MCF 10A (cell line): ENCODE data around the gene PRKAR1B. TPM values are rescaled to one million over a fixed set of nuclear protein-coding genes. Genes with fewer than 3 reads are reported as not detected.

Experiments used
- BruUV-seq: library from RNA; stranded (reverse); fragments of 400-500 nt; replicated peaks from 2 replicates; lab custom pipeline; 2021; lab: Mats Ljungman, UMichigan
- CTCF ChIA-PET: fragments of 300-600 bp; sonication (Branson Sonifier 250); formaldehyde crosslinking; extraction: SDS; loops from one replicate; lab custom pipeline; 2021; ENCODE audit warnings: antibody characterized with exemption, inconsistent platforms; lab: Yijun Ruan, JAX
- POLR2A ChIA-PET: fragments of 300-600, 350-650 bp; sonication (Branson Sonifier 250); formaldehyde crosslinking; extraction: SDS; loops from one replicate; lab custom pipeline; 2020; ENCODE audit warnings: antibody characterized with exemption, inconsistent platforms; lab: Yijun Ruan, JAX
- DNase-seq: peaks from one replicate; pipeline ENCODE4 v3.0.0-alpha.2; 2018; ENCODE audit not compliant: unreplicated experiment
- H3K27ac Mint-ChIP-seq: one replicate; pipeline ENCODE4 v1.8.0; 2022; ENCODE audit warnings: mild to moderate bottlenecking, low read depth, mixed read lengths; ENCODE audit not compliant: unreplicated experiment
- H3K27me3 Mint-ChIP-seq: one replicate; pipeline ENCODE4 v1.8.0; 2022; ENCODE audit warnings: mixed read lengths; ENCODE audit not compliant: insufficient read depth, unreplicated experiment
- H3K36me3 Mint-ChIP-seq: one replicate; pipeline ENCODE4 v1.8.0; 2022; ENCODE audit warnings: mild to moderate bottlenecking, moderate library complexity, mixed read lengths; ENCODE audit not compliant: insufficient read depth, unreplicated experiment
- H3K4me1 Mint-ChIP-seq: one replicate; pipeline ENCODE4 v1.8.0; 2022; ENCODE audit warnings: mixed read lengths; ENCODE audit not compliant: insufficient read depth, unreplicated experiment
- H3K4me3 Mint-ChIP-seq: one replicate; pipeline ENCODE4 v1.8.0; 2022; ENCODE audit warnings: mild to moderate bottlenecking, moderate library complexity, mixed read lengths; ENCODE audit not compliant: unreplicated experiment
- H3K9me3 Mint-ChIP-seq: one replicate; pipeline ENCODE4 v1.8.0; 2022; ENCODE audit warnings: mixed read lengths; ENCODE audit not compliant: unreplicated experiment
- intact Hi-C: fragments of 100-400 bp; cut with micrococcal nuclease; formaldehyde crosslinking; loops from 2 replicates; pipeline ENCODE4 v1.14.1; 2022
- total RNA-seq: library from RNA; stranded (reverse); gene quantifications from 2 replicates; pipeline ENCODE4 v1.2.3, GENCODE V29; 2022
- TF ChIP-seq, protein P1 (sequence below): fragments of 200-600 bp; IDR thresholded peaks from one replicate; pipeline ENCODE4 v1.8.0; 2022; ENCODE audit warnings: antibody characterized with exemption, mild to moderate bottlenecking; ENCODE audit not compliant: unreplicated experiment

Gene PRKAR1B
- total RNA-seq, 1 experiment from 2014 or later = 31.5 TPM

- H3K9me3 Mint-ChIP-seq = no peaks in the 10 kb centered on the region
Observed at GRCh38 chr7:511476-512145, 215.5 kb downstream of the PRKAR1B start.

DNA sequence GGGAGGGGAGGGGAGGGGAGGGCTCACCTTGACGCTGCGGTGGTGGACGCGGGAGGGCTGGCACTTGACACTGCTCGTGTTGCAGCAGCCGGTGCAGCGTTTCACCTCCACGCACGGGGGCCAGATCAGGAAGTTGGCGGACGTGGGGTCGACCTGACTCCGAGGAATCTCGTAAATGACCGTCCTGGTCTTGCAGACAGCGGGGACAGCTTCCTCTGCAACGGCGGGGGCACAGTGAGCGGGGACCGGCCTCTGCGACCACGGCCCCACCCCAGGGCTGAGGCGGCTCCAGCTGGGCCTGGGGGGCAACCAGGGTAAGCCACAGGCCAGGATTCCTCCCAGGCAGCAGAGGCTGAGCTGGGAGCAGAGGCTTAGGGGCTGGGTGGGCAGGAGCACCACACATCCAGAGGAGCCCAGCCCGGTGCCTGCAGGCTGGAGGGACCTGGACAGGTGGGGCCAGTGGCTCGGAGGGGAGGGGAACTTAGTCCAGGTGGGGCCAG, 216.2 kb downstream of the PRKAR1B start:
- no peak overlapping the region for H3K27ac Mint-ChIP-seq
- ChIA-PET POLR2A (no interaction called here), CTCF (no interaction called here)
- H3K36me3 Mint-ChIP-seq = peaks cover 37% of the 10 kb centered on the region
- no peaks in the 10 kb centered on the region for H3K27me3 Mint-ChIP-seq
- no TSS peak for BruUV-seq
- no peak for DNase-seq
- H3K9me3 Mint-ChIP-seq = no peaks in the 10 kb centered on the region
- TF ChIP-seq, protein P1, sequence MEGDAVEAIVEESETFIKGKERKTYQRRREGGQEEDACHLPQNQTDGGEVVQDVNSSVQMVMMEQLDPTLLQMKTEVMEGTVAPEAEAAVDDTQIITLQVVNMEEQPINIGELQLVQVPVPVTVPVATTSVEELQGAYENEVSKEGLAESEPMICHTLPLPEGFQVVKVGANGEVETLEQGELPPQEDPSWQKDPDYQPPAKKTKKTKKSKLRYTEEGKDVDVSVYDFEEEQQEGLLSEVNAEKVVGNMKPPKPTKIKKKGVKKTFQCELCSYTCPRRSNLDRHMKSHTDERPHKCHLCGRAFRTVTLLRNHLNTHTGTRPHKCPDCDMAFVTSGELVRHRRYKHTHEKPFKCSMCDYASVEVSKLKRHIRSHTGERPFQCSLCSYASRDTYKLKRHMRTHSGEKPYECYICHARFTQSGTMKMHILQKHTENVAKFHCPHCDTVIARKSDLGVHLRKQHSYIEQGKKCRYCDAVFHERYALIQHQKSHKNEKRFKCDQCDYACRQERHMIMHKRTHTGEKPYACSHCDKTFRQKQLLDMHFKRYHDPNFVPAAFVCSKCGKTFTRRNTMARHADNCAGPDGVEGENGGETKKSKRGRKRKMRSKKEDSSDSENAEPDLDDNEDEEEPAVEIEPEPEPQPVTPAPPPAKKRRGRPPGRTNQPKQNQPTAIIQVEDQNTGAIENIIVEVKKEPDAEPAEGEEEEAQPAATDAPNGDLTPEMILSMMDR = no peak
- intact Hi-C loops = no loop called here
- no peak overlapping the region for H3K4me3 Mint-ChIP-seq
- H3K4me1 Mint-ChIP-seq = peaks cover 4% of the 10 kb centered on the region

More at GRCh38 chr7:511476-512145, 215.5 kb downstream of the PRKAR1B start:
- Mint-ChIP-seq H3K36me3 (peaks cover 34% of the 10 kb centered on the region), H3K27ac (no peak overlapping the region), H3K4me3 (no peak overlapping the region), H3K27me3 (no peaks in the 10 kb centered on the region), H3K4me1 (peaks cover 4% of the 10 kb centered on the region)
- CTCF ChIA-PET = no interaction called here
- TF ChIP-seq, protein P1 = no peak
- DNase-seq = no peak
- no TSS peak for BruUV-seq
- POLR2A ChIA-PET = no interaction called here
- intact Hi-C loops = no loop called here

- no peaks in the 10 kb centered on the region for H3K27me3 Mint-ChIP-seq
- no peak overlapping the region for H3K27ac Mint-ChIP-seq
- H3K4me3 Mint-ChIP-seq = no peak overlapping the region
- BruUV-seq = no TSS peak
- peaks cover 41% of the 10 kb centered on the region for H3K36me3 Mint-ChIP-seq
- intact Hi-C loops = no loop called here
- no peak for DNase-seq
- H3K4me1 Mint-ChIP-seq = peaks cover 4% of the 10 kb centered on the region
- H3K9me3 Mint-ChIP-seq = no peaks in the 10 kb centered on the region
- POLR2A ChIA-PET = no interaction called here
- TF ChIP-seq, protein P1 = no peak
- CTCF ChIA-PET = no interaction called here
Observed at GRCh38 chr7:510131-510481, 217.0 kb downstream of the PRKAR1B start.

DNA sequence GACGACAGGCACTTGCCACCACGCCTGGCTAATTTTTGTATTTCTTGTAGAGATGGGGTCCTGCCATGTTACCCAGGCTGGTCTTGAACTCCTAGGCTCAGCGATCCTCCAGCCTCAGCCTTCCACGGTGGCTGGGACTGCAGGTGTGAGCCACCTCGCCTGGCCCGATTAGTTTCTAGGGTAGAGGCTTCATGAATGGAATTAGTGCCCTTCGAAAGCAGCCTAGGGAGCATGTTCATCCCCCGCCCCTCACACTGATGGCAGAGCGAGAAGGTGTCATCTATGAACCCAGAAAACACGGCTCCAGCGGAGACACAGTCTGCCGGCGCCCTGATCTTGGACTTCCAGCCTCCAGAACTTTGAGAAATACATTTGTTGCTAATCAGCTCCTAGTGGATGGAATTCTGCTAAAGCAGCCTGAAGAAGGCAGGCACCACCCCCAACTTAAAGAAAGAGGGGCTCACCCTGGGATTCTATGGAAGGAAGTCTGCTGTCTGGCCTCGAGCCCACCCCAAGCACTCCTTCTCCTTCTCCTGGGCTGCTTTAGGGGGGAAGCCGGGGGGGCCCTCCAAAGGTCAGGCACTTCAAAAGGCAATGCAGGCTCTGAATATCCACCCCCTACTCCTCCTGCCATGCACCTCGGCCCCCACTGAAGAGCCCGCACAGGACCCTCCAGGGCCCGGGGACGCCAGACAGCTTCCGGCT, 217.5 kb downstream of the PRKAR1B start:
- no peaks in the 10 kb centered on the region for H3K27me3 Mint-ChIP-seq
- H3K4me3 Mint-ChIP-seq = no peak overlapping the region
- no TSS peak for BruUV-seq
- H3K36me3 Mint-ChIP-seq = peaks cover 44% of the 10 kb centered on the region
- intact Hi-C loops = no loop called here
- H3K9me3 Mint-ChIP-seq = no peaks in the 10 kb centered on the region
- CTCF ChIA-PET = no interaction called here
- POLR2A ChIA-PET = no interaction called here
- H3K4me1 Mint-ChIP-seq = peaks cover 4% of the 10 kb centered on the region
- TF ChIP-seq, protein P1 = no peak
- no peak overlapping the region for H3K27ac Mint-ChIP-seq
- DNase-seq = no peak
